HG03469 (cell line): ENCODE data around the gene IPPK.
"Not testable (repeated sequence)": the region's sequence is repeated elsewhere in the genome, so short reads cannot be mapped to it uniquely, and the experiment has no call there.

Source experiments
- ATAC-seq: cut with Tn5 transposase; IDR thresholded peaks from one replicate; pipeline ENCODE4 v1.9.1; 2021; ENCODE audit warnings: mild to moderate bottlenecking, moderate library complexity, moderate number of reproducible peaks; ENCODE audit not compliant: unreplicated experiment

Gene IPPK

DNA sequence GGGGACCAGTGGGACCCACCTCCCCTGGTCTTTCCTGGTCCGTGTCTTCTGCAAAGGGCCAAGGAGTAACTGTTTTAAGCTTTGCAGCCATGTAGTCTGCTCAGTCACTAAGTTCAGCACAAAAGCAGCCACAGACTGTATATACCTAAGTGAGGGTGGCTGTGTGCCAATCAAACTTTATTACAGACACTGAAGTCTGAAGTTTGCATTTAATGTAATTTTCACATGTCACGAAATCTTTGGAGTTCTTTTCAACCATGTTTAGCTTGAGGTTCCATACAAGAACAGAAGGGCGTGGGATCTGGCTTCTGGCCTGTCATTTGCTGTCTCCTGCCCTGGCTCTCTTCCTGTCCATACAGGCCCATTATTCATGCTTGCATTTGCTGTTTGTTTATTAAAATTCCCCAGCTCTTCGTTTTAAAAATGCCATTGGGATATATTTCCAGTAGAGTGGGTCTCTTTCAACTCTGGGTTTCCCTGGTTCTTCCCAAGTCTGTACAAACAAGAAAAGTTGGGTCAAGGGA, 69.9 kb downstream of the IPPK start:
- no peak for ATAC-seq

DNA sequence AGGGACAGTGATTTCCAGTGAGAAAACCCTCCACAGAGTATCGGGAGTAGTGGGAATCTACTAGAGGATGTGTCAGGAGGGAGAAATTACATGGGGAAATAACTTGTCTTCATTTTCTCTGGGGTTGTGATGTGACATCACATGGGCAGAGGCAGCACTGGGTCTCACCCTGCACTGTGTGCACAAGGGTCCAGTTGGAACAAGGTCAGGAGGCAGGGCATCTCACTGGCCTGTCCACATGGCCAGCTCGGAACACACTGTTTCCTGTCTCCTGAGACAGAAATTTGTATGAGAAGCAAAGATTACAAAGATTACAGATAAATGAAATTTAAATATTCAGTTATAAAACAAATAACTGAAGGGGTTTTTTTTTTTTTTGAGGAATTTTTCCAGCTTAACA, 71.5 kb downstream of the IPPK start:
- ATAC-seq = no peak

DNA sequence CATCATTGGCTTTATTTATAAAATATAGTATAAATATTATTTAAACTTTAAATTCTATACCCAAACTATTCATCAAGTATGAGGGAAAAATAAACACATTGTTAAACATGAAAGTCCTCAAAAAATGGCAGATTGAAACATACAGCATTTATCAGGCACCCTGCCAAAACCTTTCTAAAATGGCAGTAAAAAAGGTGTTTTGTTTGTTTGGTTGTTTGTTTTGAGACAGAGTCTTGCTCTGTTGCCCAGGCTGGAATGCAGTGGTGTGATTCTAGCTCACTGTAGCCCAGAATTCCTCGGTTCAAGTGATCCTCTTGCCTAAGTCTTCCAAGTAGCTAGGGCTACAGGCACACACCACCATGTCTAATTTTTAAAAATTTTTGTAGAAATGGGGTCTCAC, 74.0 kb downstream of the IPPK start:
- no peak for ATAC-seq

GRCh38 chr9:92595075-92595474, 74.9 kb downstream of the IPPK start:
- ATAC-seq = not testable (repeated sequence)

- ATAC-seq = no peak
Measured at GRCh38 chr9:92592946-92593861, 76.7 kb downstream of the IPPK start.

- ATAC-seq = no peak
Measured at GRCh38 chr9:92592537-92592936, 77.4 kb downstream of the IPPK start.

GRCh38 chr9:92590377-92590776, 79.6 kb downstream of the IPPK start:
- no peak for ATAC-seq

GRCh38 chr9:92589923-92590322, 80.0 kb downstream of the IPPK start:
- no peak for ATAC-seq

- ATAC-seq = no peak
Measured at GRCh38 chr9:92576175-92576574, 93.8 kb downstream of the IPPK start.

GRCh38 chr9:92573612-92574011, 96.3 kb downstream of the IPPK start:
- ATAC-seq = not testable (repeated sequence)

DNA sequence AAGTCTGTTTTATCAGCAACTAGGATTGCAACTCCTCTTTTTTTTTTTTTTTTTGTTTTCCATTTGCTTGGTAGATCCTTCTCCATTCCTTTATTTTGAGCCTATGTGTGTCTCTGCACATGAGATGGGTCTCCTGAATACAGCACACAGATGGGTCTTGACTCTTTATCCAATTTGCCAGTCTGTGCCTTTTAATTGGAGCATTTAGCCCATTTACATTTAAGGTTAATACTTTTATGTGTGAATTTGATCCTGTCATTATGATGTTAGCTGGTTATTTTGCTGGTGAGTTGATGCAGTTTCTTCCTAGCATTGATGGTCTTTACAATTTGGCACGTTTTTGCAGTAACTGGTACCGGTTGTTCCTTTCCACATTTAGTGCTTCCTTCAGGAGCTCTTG, 98.1 kb downstream of the IPPK start:
- ATAC-seq = not testable (repeated sequence)

DNA sequence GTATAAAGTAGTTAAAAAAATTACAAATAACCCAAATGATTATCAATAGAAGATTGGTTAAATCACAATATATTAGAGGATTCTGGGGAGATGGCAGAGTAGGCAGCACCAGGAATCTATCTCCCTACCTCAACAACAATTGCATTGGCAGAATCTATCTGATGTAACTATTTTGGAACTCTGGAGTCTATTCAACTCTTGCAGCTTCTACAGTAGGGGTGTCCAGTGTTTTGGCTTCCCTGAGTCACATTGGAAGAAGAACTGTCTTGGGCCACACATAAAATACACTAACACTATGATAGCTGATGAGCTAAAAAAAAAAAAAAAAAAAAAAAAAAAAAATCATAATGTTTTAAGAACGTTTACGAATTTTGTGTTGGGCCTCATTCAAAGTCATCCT, 104.9 kb downstream of the IPPK start:
- ATAC-seq = no peak

DNA sequence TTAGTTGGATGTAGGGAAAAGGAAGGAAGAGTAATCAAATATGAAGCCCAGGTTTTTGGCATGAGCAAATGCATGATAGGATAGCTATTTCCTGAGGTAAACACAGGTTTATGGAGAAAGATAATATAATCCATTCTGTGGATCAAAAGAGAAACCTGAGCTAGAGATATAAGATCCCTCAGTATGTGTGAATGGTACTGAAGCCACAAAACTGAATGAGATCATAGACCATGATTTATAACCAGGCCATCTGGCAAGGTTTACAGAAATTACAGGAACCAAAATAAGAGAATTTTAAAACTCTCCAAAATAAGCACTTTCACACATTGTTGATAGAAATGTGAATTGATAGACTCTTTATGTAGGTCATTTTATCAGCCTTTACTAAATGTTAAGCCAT, 105.4 kb downstream of the IPPK start:
- ATAC-seq = no peak
